Fibroblast of mammary gland (primary cell): Measurements from ENCODE around the gene GSTM3.

Source experiments
- DNase-seq: peaks from one replicate; pipeline ENCODE4 v3.0.0-alpha.2; 2010; ENCODE audit warnings: low read depth
- H3K4me3 ChIP-seq: 2 replicates; pipeline ENCODE4 v1.5.1; 2011; ENCODE audit warnings: low read depth, mild to moderate bottlenecking, low read length, moderate library complexity; ENCODE audit not compliant: control insufficient read depth
- CTCF ChIP-seq: conservative IDR thresholded peaks from 2 replicates; pipeline ENCODE4 v1.5.1; 2011; ENCODE audit warnings: low read depth, low read length, inconsistent platforms; ENCODE audit not compliant: control insufficient read depth, insufficient read depth

GSTM3 gene

GRCh38 chr1:109718495-109718894 is 22.3 kb downstream of the GSTM3 start:
- no peak for TF ChIP-seq CTCF
- DNase-seq = peak; percentile 25
- no peak overlapping the region for H3K4me3 ChIP-seq

GRCh38 chr1:109717729-109718128 is 23.1 kb downstream of the GSTM3 start:
- no peak for DNase-seq
- H3K4me3 ChIP-seq = no peak overlapping the region
- no peak for TF ChIP-seq CTCF

- DNase-seq = no peak
- H3K4me3 ChIP-seq = no peak overlapping the region
- no peak for TF ChIP-seq CTCF
These were observed 24.2 kb downstream of the GSTM3 start for GRCh38 chr1:109716570-109717090.

GRCh38 chr1:109716121-109716520 is 24.7 kb downstream of the GSTM3 start:
- no peak overlapping the region for H3K4me3 ChIP-seq
- no peak for TF ChIP-seq CTCF
- no peak for DNase-seq

GRCh38 chr1:109714661-109715372 is 26.0 kb downstream of the GSTM3 start:
- TF ChIP-seq CTCF = no peak
- no peak for DNase-seq
- H3K4me3 ChIP-seq = no peak overlapping the region

GRCh38 chr1:109713636-109714035 is 27.2 kb downstream of the GSTM3 start:
- TF ChIP-seq CTCF = no peak
- no peak overlapping the region for H3K4me3 ChIP-seq
- DNase-seq = no peak
